ENCODE measurements around the gene PARP11.

GRCh38 chr12:3792623-3793288 is 80.4 kb downstream of the PARP11 start:
- TF ChIP-seq, protein P1, sequence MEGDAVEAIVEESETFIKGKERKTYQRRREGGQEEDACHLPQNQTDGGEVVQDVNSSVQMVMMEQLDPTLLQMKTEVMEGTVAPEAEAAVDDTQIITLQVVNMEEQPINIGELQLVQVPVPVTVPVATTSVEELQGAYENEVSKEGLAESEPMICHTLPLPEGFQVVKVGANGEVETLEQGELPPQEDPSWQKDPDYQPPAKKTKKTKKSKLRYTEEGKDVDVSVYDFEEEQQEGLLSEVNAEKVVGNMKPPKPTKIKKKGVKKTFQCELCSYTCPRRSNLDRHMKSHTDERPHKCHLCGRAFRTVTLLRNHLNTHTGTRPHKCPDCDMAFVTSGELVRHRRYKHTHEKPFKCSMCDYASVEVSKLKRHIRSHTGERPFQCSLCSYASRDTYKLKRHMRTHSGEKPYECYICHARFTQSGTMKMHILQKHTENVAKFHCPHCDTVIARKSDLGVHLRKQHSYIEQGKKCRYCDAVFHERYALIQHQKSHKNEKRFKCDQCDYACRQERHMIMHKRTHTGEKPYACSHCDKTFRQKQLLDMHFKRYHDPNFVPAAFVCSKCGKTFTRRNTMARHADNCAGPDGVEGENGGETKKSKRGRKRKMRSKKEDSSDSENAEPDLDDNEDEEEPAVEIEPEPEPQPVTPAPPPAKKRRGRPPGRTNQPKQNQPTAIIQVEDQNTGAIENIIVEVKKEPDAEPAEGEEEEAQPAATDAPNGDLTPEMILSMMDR (IDR thresholded peaks at IDR 0.05; ENCODE audit: insufficient read depth, low read length, poor library complexity, severe bottlenecking), result no peak
- no peak for TF ChIP-seq EZH2phosphoT487 (conservative IDR thresholded peaks at IDR 0.05; ENCODE audit: low read length)
